SU-DHL-6 (cell line): ENCODE results near the gene GPR119.

Experiments used
- H2AFZ ChIP-seq: fragments of 200-600 bp; sonication (generic); 2 replicates; pipeline ENCODE4 v1.6.1; 2014; ENCODE audit warnings: low read depth, mild to moderate bottlenecking, moderate library complexity, mixed read lengths, antibody characterized with exemption, low read length; ENCODE audit not compliant: severe bottlenecking
- H3F3A ChIP-seq: fragments of 200-600 bp; shearing (Covaris generic); 2 replicates; pipeline ENCODE4 v1.6.0; 2016; ENCODE audit warnings: antibody characterized with exemption, mild to moderate bottlenecking; ENCODE audit not compliant: insufficient read depth
- H3K27ac ChIP-seq: fragments of 200-600 bp; sonication (generic); 2 replicates; pipeline ENCODE4 v1.5.1; 2016; ENCODE audit warnings: low read depth, mild to moderate bottlenecking, low read length, moderate library complexity, mixed read lengths
- H3K27me3 ChIP-seq: fragments of 200-600 bp; sonication (generic), shearing (Covaris generic); 2 replicates; pipeline ENCODE4 v1.6.0; 2014; ENCODE audit warnings: mild to moderate bottlenecking, low read length
- H3K36me3 ChIP-seq: fragments of 200-600 bp; sonication (generic); 2 replicates; pipeline ENCODE4 v1.6.1; 2014; ENCODE audit warnings: mild to moderate bottlenecking, low read length, mixed read lengths
- H3K4me2 ChIP-seq: fragments of 300-600, 200-600 bp; shearing (Covaris generic), sonication (generic); 2 replicates; pipeline ENCODE4 v1.6.0; 2014; ENCODE audit warnings: low read length, low read depth, mild to moderate bottlenecking; ENCODE audit not compliant: poor library complexity, severe bottlenecking
- H3K4me3 ChIP-seq: fragments of 200-600 bp; sonication (generic); 2 replicates; pipeline ENCODE4 v1.5.1; 2014; ENCODE audit warnings: antibody characterized with exemption, low read length, mild to moderate bottlenecking, mixed read lengths; ENCODE audit not compliant: insufficient read depth, poor library complexity, severe bottlenecking
- H3K79me2 ChIP-seq: fragments of 200-600 bp; sonication (generic); 2 replicates; pipeline ENCODE4 v1.6.1; 2014; ENCODE audit warnings: mild to moderate bottlenecking, low read length, moderate library complexity; ENCODE audit not compliant: insufficient read depth
- H3K9ac ChIP-seq: fragments of 200-600 bp; sonication (generic); 2 replicates; pipeline ENCODE4 v1.7.0; 2014; ENCODE audit warnings: mild to moderate bottlenecking, low read length
- H3K9me2 ChIP-seq: fragments of 200-600 bp; sonication (generic); replicated peaks from 2 replicates; pipeline ENCODE4 v1.6.1; 2014; ENCODE audit warnings: low read length; ENCODE audit not compliant: insufficient read depth
- H3K9me3 ChIP-seq: fragments of 200-600 bp; sonication (generic); 2 replicates; pipeline ENCODE4 v1.6.1; 2014; ENCODE audit warnings: low read length, mixed read lengths; ENCODE audit not compliant: insufficient read depth
- H4K20me1 ChIP-seq: fragments of 200-600 bp; sonication (generic); 2 replicates; pipeline ENCODE4 v1.6.1; 2014; ENCODE audit warnings: low read depth, mild to moderate bottlenecking, antibody characterized with exemption, low read length, moderate library complexity, mixed read lengths
- EZH2phosphoT487 ChIP-seq: fragments of 200-600 bp; sonication (generic), shearing (Covaris generic); conservative IDR thresholded peaks from 2 replicates; pipeline ENCODE4 v1.6.1; 2018; ENCODE audit warnings: mild to moderate bottlenecking, antibody characterized with exemption, low read length, moderate library complexity, mixed read lengths
- TF ChIP-seq, protein P1 (sequence below): fragments of 200-600 bp; sonication (generic); IDR thresholded peaks from one replicate; pipeline ENCODE4 v1.5.1; 2017; ENCODE audit warnings: antibody characterized with exemption, mild to moderate bottlenecking, low read length, moderate library complexity; ENCODE audit not compliant: insufficient read depth, poor library complexity, severe bottlenecking

The GPR119 gene

DNA sequence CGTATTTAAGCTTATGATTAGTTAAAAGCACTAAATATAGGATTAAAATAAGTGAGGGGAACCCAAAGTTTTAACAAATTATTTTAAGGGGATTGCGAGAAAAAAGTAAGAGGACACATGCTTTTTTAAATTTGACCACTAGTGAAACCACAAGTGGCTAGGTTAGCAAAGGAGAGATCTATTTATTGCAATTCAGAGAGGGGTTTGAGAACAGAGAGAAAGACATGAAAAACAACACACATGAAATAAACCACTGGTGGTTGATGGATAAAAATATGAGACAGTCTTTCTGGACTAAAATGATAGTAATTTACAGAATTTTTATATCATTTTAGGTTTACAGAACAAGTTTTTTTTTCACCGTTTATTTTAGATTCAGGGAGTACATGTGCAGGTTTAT is 33.9 kb downstream of the GPR119 start:
- TF ChIP-seq, protein P1, sequence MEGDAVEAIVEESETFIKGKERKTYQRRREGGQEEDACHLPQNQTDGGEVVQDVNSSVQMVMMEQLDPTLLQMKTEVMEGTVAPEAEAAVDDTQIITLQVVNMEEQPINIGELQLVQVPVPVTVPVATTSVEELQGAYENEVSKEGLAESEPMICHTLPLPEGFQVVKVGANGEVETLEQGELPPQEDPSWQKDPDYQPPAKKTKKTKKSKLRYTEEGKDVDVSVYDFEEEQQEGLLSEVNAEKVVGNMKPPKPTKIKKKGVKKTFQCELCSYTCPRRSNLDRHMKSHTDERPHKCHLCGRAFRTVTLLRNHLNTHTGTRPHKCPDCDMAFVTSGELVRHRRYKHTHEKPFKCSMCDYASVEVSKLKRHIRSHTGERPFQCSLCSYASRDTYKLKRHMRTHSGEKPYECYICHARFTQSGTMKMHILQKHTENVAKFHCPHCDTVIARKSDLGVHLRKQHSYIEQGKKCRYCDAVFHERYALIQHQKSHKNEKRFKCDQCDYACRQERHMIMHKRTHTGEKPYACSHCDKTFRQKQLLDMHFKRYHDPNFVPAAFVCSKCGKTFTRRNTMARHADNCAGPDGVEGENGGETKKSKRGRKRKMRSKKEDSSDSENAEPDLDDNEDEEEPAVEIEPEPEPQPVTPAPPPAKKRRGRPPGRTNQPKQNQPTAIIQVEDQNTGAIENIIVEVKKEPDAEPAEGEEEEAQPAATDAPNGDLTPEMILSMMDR: no peak
- TF ChIP-seq EZH2phosphoT487: no peak
- no peak overlapping the region for H3K9ac ChIP-seq
- H4K20me1 ChIP-seq: no peaks in the 10 kb centered on the region
- H3F3A ChIP-seq: no peaks in the 10 kb centered on the region
- no peak overlapping the region for H3K4me2 ChIP-seq
- no peaks in the 10 kb centered on the region for H3K9me2 ChIP-seq
- no peak overlapping the region for H3K4me3 ChIP-seq
- no peak overlapping the region for H3K27ac ChIP-seq
- H3K36me3 ChIP-seq: no peaks in the 10 kb centered on the region
- H3K27me3 ChIP-seq: no peaks in the 10 kb centered on the region
- no peaks in the 10 kb centered on the region for H3K79me2 ChIP-seq
- H2AFZ ChIP-seq: no peak overlapping the region
- H3K9me3 ChIP-seq: no peaks in the 10 kb centered on the region

DNA sequence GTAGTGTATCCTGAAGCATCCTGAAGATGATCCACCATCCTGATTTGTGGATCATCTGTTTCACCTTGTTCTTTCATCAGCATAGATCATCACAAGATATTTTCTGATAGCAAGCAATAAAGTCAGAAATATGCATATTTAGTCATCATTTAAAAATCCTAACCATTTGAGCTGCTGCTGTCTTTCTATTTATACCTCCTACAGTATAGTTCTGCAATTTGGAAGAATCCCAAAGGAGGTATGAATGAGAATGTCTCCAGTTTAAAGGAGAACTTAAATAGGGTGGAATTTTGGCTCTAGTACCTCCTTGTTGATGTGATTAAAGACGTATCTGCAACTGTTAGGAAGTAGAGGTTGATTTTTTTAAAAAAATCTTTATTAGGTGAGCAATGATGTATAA is 38.2 kb downstream of the GPR119 start:
- H3K36me3 ChIP-seq: no peaks in the 10 kb centered on the region
- no peaks in the 10 kb centered on the region for H4K20me1 ChIP-seq
- no peak overlapping the region for H3K4me2 ChIP-seq
- no peaks in the 10 kb centered on the region for H3F3A ChIP-seq
- H2AFZ ChIP-seq: no peak overlapping the region
- no peak overlapping the region for H3K4me3 ChIP-seq
- TF ChIP-seq, protein P1: no peak
- TF ChIP-seq EZH2phosphoT487: no peak
- no peaks in the 10 kb centered on the region for H3K79me2 ChIP-seq
- no peaks in the 10 kb centered on the region for H3K9me3 ChIP-seq
- H3K9me2 ChIP-seq: no peaks in the 10 kb centered on the region
- H3K27me3 ChIP-seq: no peaks in the 10 kb centered on the region
- H3K27ac ChIP-seq: no peak overlapping the region
- H3K9ac ChIP-seq: no peak overlapping the region

DNA sequence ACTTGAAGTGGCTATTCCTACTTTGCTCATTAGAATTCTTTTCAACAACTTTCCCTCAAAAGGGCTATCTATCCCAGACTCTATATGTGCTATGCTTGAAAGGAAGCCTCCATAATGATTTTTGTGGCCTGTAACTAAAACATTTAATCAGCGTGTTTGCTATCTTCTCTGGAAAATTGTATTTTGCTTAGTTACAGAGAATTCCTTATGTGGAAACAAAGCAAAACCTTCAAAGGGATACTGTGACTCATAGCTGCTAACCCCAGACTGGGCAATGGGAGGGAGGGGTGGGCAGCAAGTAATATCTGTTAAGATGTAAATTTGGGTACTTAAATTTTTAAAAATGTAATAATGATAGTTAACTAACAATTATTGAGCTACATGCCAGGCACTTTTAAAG is 42.1 kb downstream of the GPR119 start:
- H4K20me1 ChIP-seq: no peaks in the 10 kb centered on the region
- no peak overlapping the region for H3K27ac ChIP-seq
- H3K9ac ChIP-seq: no peak overlapping the region
- H3K36me3 ChIP-seq: no peaks in the 10 kb centered on the region
- H3K4me2 ChIP-seq: no peak overlapping the region
- no peaks in the 10 kb centered on the region for H3F3A ChIP-seq
- H3K4me3 ChIP-seq: no peak overlapping the region
- H3K79me2 ChIP-seq: no peaks in the 10 kb centered on the region
- H3K27me3 ChIP-seq: no peaks in the 10 kb centered on the region
- TF ChIP-seq, protein P1: no peak
- TF ChIP-seq EZH2phosphoT487: no peak
- H3K9me3 ChIP-seq: no peaks in the 10 kb centered on the region
- H2AFZ ChIP-seq: no peak overlapping the region
- H3K9me2 ChIP-seq: no peaks in the 10 kb centered on the region
